RKO (cell line): ENCODE measurements around the gene MOSPD3.

Experiments
- DNase-seq: peaks from one replicate; pipeline ENCODE4 v3.0.0-alpha.2; 2016; ENCODE audit warnings: low spot score

MOSPD3 gene

GRCh38 chr7:100575746-100576383, 36.5 kb upstream of the MOSPD3 start:
- no peak for DNase-seq

GRCh38 chr7:100576384-100576993, 35.9 kb upstream of the MOSPD3 start:
- no peak for DNase-seq

GRCh38 chr7:100577103-100577502, 35.2 kb upstream of the MOSPD3 start:
- no peak for DNase-seq

GRCh38 chr7:100577507-100577906, 34.8 kb upstream of the MOSPD3 start:
- DNase-seq: no peak

- no peak for DNase-seq
These were observed 33.8 kb upstream of the MOSPD3 start for GRCh38 chr7:100578246-100579183.

GRCh38 chr7:100580466-100581283, 31.7 kb upstream of the MOSPD3 start:
- DNase-seq: no peak

- no peak for DNase-seq
These were observed 30.2 kb upstream of the MOSPD3 start for GRCh38 chr7:100582041-100582579.

GRCh38 chr7:100582650-100583049, 29.7 kb upstream of the MOSPD3 start:
- DNase-seq: no peak

- no peak for DNase-seq
These were observed 28.9 kb upstream of the MOSPD3 start for GRCh38 chr7:100583132-100584053.

GRCh38 chr7:100584054-100584682, 28.2 kb upstream of the MOSPD3 start:
- no peak for DNase-seq

- peak; percentile 78 for DNase-seq
These were observed 27.4 kb upstream of the MOSPD3 start for GRCh38 chr7:100584683-100585510.

- no peak for DNase-seq
These were observed 26.7 kb upstream of the MOSPD3 start, which contains the start of gene LRCH4 for GRCh38 chr7:100585511-100586265. TSS of gene LRCH4 (minus strand) at chr7:100586129. CDS start at chr7:100586100, 29 bp downstream.

- DNase-seq: peak; percentile 100
These were observed 25.9 kb upstream of the MOSPD3 start, which contains the start of gene FBXO24 for GRCh38 chr7:100586266-100587025. TSS of gene FBXO24 (plus strand) at chr7:100586328. CDS start at chr7:100586626, 298 bp downstream.

- peak; percentile 56 for DNase-seq
These were observed 23.9 kb upstream of the MOSPD3 start for GRCh38 chr7:100588438-100588837.

GRCh38 chr7:100589341-100589947, 22.9 kb upstream of the MOSPD3 start:
- DNase-seq: no peak

GRCh38 chr7:100590077-100590737, 22.1 kb upstream of the MOSPD3 start:
- no peak for DNase-seq
